Measurements from ENCODE around the gene GPR21.

GPR21 gene

GRCh38 chr9:123070198-123070597, 36.7 kb downstream of the GPR21 start:
- H3K36me3 ChIP-seq = peaks cover 22 to 47% (median 27%) of the 10 kb centered on the region in 3 donors

GRCh38 chr9:123072407-123072995, 39.0 kb downstream of the GPR21 start:
- no peaks in the 10 kb centered on the region for H3K27me3 ChIP-seq
- intact Hi-C loops (cut with DNase I; ENCODE audit: low total_unique reads) = no loop called here
- peak overlapping the region; percentile 76 to 82 for H3K27ac ChIP-seq
- no peak overlapping the region for H3K4me3 ChIP-seq
- TF ChIP-seq CTCF (IDR thresholded peaks at IDR 0.05) = no peak
- DNase-seq = no peak
- H3K9me3 ChIP-seq = no peaks in the 10 kb centered on the region
- H3K36me3 ChIP-seq = peaks cover 14 to 34% (median 20%) of the 10 kb centered on the region in 3 donors
- peaks cover 0 to 98% (median 40%) of the 10 kb centered on the region in 4 donors for H3K4me1 ChIP-seq

More at GRCh38 chr9:123070198-123070597, 36.7 kb downstream of the GPR21 start:
- H3K9me3 ChIP-seq = no peaks in the 10 kb centered on the region
- no peaks in the 10 kb centered on the region for H3K27me3 ChIP-seq
- intact Hi-C loops (cut with DNase I; ENCODE audit: low total_unique reads) = no loop called here
- no peak overlapping the region for H3K4me3 ChIP-seq
- H3K27ac ChIP-seq = peak overlapping the region; percentile 49 to 82
- peaks cover 0 to 98% (median 36%) of the 10 kb centered on the region in 4 donors for H3K4me1 ChIP-seq
- no peak for DNase-seq
- TF ChIP-seq CTCF (IDR thresholded peaks at IDR 0.05) = no peak

DNA sequence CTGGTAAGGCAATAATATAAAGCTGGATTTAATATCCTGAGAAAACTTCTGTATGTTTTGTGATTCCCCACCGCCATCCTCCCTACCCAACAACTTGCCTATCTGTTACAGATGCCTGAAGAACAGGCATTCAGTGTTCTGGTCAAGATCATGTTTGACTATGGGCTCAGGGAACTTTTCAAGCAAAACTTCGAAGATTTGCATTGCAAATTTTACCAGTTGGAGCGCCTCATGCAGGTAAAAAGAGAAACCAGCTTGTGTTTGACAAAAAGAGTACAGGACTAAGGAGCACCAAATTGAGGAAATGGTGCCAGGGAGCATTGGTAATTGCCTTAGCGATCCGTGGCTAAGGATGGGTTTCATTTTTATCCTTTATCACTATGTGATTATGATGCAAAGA, 40.0 kb downstream of the GPR21 start:
- H3K4me1 ChIP-seq = peaks cover 0 to 98% (median 36%) of the 10 kb centered on the region in 4 donors
- H3K36me3 ChIP-seq = peaks cover 23 to 41% (median 25%) of the 10 kb centered on the region in 3 donors
- no peaks in the 10 kb centered on the region for H3K9me3 ChIP-seq
- TF ChIP-seq CTCF (IDR thresholded peaks at IDR 0.05) = no peak
- peak overlapping the region; percentile 76 to 82 for H3K27ac ChIP-seq
- peak overlapping the region; percentile 34 to 39 for H3K4me3 ChIP-seq
- H3K27me3 ChIP-seq = no peaks in the 10 kb centered on the region
- intact Hi-C loops (cut with DNase I; ENCODE audit: low total_unique reads) = no loop called here
- no peak for DNase-seq

GRCh38 chr9:123073991-123074422, 40.5 kb downstream of the GPR21 start:
- no peaks in the 10 kb centered on the region for H3K27me3 ChIP-seq
- H3K27ac ChIP-seq = peak overlapping the region; percentile 76 to 82
- intact Hi-C loops (cut with DNase I; ENCODE audit: low total_unique reads) = no loop called here
- TF ChIP-seq CTCF (IDR thresholded peaks at IDR 0.05) = no peak
- DNase-seq = no peak
- peaks cover 0 to 98% (median 34%) of the 10 kb centered on the region in 4 donors for H3K4me1 ChIP-seq
- peaks cover 23 to 45% (median 30%) of the 10 kb centered on the region in 3 donors for H3K36me3 ChIP-seq
- peak overlapping the region; percentile 34 to 39 for H3K4me3 ChIP-seq
- no peaks in the 10 kb centered on the region for H3K9me3 ChIP-seq

DNA sequence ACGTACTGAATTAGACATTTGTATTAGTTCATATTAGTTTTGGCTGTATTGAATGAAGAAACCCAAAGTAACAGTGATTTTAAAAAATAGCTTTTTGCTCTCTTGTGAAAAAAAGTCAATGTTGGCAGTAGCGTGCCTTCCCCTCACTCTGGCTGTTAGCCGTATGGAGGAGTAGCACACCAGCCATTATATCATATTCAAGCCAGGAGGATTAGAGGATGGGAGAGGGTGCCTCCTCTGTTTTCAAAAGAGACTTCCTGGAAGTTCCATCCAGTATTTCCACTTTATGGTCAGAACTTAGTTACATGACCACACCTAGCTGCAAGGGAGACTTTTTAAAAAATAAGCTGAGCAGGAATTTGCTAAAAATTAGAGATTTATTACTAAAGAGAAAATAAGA, 41.2 kb downstream of the GPR21 start:
- TF ChIP-seq CTCF (IDR thresholded peaks at IDR 0.05) = no peak
- Histone ChIP-seq H3K27me3 (no peaks in the 10 kb centered on the region), H3K9me3 (no peaks in the 10 kb centered on the region), H3K27ac (peak overlapping the region; percentile 76 to 82), H3K36me3 (peaks cover 27 to 46% (median 34%) of the 10 kb centered on the region in 3 donors), H3K4me3 (peak overlapping the region; percentile 34 to 39), H3K4me1 (peaks cover 0 to 97% (median 30%) of the 10 kb centered on the region in 4 donors)
- intact Hi-C loops (cut with DNase I; ENCODE audit: low total_unique reads) = no loop called here
- no peak for DNase-seq

Measured in tibial artery (tissue), 4 donors.